Endothelial cell of umbilical vein (primary cell): ENCODE measurements around the gene CACNA1S. TPM values are rescaled to one million over a fixed set of nuclear protein-coding genes. Genes with fewer than 3 reads are reported as not detected.

Experiments used
- BruUV-seq: library from RNA; stranded (reverse); fragments of 400-500 nt; replicated peaks from 2 replicates; lab custom pipeline; 2021; lab: Mats Ljungman, UMichigan
- CTCF ChIA-PET: fragments of 300-600, 350-600 bp; sonication (Branson Sonifier 250); formaldehyde crosslinking; loops from one replicate; lab custom pipeline; 2021; ENCODE audit warnings: antibody characterized with exemption, inconsistent platforms; lab: Charles Lee
- POLR2A ChIA-PET: fragments of 300-600, 350-600 bp; sonication (Branson Sonifier 250); formaldehyde crosslinking; loops from one replicate; lab custom pipeline; 2021; ENCODE audit warnings: antibody characterized with exemption, inconsistent platforms; lab: Charles Lee
- DNase-seq: peaks from one replicate; pipeline ENCODE4 v3.0.0-alpha.2; 2011; ENCODE audit warnings: low read depth, low spot score
- FAIRE-seq: peaks from 2 replicates; lab custom pipeline; 2011; peaks lifted over from hg19 to GRCh38; lab: Jason Lieb, UNC
- H2AFZ ChIP-seq: 2 replicates; pipeline ENCODE4 v1.6.0; 2012; ENCODE audit warnings: low read depth, low read length, control low read depth, inconsistent platforms
- H3K27ac ChIP-seq: 2 replicates; pipeline ENCODE4 v1.5.1; 2011; ENCODE audit warnings: low read depth, mild to moderate bottlenecking, control low read depth, low read length, moderate library complexity; ENCODE audit not compliant: insufficient read depth
- H3K27me3 ChIP-seq, 2 experiments: 2 replicates each; pipeline versions ENCODE4 v1.6.0 to v1.6.1; 2011; ENCODE audit warnings: low read length in 2 of 2, mixed read lengths in 1 of 2; ENCODE audit not compliant: control insufficient read depth in 2 of 2, insufficient read depth in 2 of 2
- H3K36me3 ChIP-seq, 2 experiments: 2 replicates in 1 of 2; 3 replicates in 1 of 2; pipeline ENCODE4 v1.5.1; 2011; ENCODE audit warnings: low read length in 2 of 2, mild to moderate bottlenecking in 1 of 2, moderate library complexity in 1 of 2; ENCODE audit not compliant: control insufficient read depth in 2 of 2, insufficient read depth in 2 of 2; ENCODE audit errors: extremely low read depth in 1 of 2
- H3K4me1 ChIP-seq: 3 replicates; pipeline ENCODE4 v1.5.1; 2011; ENCODE audit warnings: mild to moderate bottlenecking, low read length; ENCODE audit not compliant: control insufficient read depth, insufficient read depth; ENCODE audit errors: extremely low read depth
- H3K4me2 ChIP-seq: 2 replicates; pipeline ENCODE4 v1.6.1; 2011; ENCODE audit warnings: low read length, control low read depth, mixed read lengths; ENCODE audit not compliant: insufficient read depth
- H3K4me3 ChIP-seq, 3 experiments: fragments of 200-600 bp in 1 of 3; sonication (generic), shearing (Covaris generic) in 1 of 3; replicated peaks in 1 of 3; 2 replicates each; pipeline ENCODE4 v1.5.1; 2011 to 2016; ENCODE audit warnings: control low read depth in 3 of 3, low read length in 3 of 3, mild to moderate bottlenecking in 2 of 3, inconsistent platforms in 1 of 3, low read depth in 1 of 3, moderate library complexity in 1 of 3; ENCODE audit not compliant: insufficient read depth in 1 of 3
- H3K79me2 ChIP-seq: 2 replicates; pipeline ENCODE4 v1.6.0; 2012; ENCODE audit warnings: low read length, inconsistent platforms; ENCODE audit not compliant: control insufficient read depth, insufficient read depth
- H3K9ac ChIP-seq: replicated peaks from 2 replicates; pipeline ENCODE3; 2011; ENCODE audit warnings: low read length, control low read depth; ENCODE audit not compliant: insufficient read depth; ENCODE audit errors: extremely low read depth
- H3K9me1 ChIP-seq: replicated peaks from 3 replicates; pipeline ENCODE4 v1.6.0; 2011; ENCODE audit warnings: mild to moderate bottlenecking, low read length; ENCODE audit not compliant: control insufficient read depth, insufficient read depth; ENCODE audit errors: extremely low read depth
- H3K9me3 ChIP-seq: replicated peaks from 2 replicates; pipeline ENCODE4 v1.5.1; 2012; ENCODE audit warnings: low read length, inconsistent platforms; ENCODE audit not compliant: control insufficient read depth, insufficient read depth
- H4K20me1 ChIP-seq: replicated peaks from 2 replicates; pipeline ENCODE3; 2011; ENCODE audit warnings: mild to moderate bottlenecking, low read length; ENCODE audit not compliant: control insufficient read depth, insufficient read depth; ENCODE audit errors: extremely low read depth
- EZH2 ChIP-seq: IDR thresholded peaks from 2 replicates; pipeline ENCODE4 v1.6.1; 2012; ENCODE audit warnings: borderline replicate concordance, low read depth, mild to moderate bottlenecking, moderate library complexity, low read length, inconsistent platforms; ENCODE audit not compliant: severe bottlenecking
- FOS ChIP-seq: IDR thresholded peaks from 2 replicates; pipeline ENCODE4 v1.6.1; 2011; ENCODE audit warnings: mild to moderate bottlenecking, low read length, moderate library complexity, borderline replicate concordance; ENCODE audit not compliant: insufficient read depth
- GATA2 ChIP-seq: IDR thresholded peaks from 2 replicates; pipeline ENCODE4 v1.7.0; 2011; ENCODE audit warnings: low read depth, mild to moderate bottlenecking, moderate library complexity, mixed read lengths, low read length; ENCODE audit not compliant: insufficient read length, insufficient read depth
- JUN ChIP-seq: IDR thresholded peaks from 2 replicates; pipeline ENCODE4 v1.6.1; 2011; ENCODE audit warnings: borderline replicate concordance, low read depth; ENCODE audit not compliant: insufficient read length, insufficient read depth
- MYC ChIP-seq: IDR thresholded peaks from one replicate; pipeline ENCODE4 v1.6.1; 2011; ENCODE audit warnings: mild to moderate bottlenecking, low read depth, low read length
- POLR2A ChIP-seq: IDR thresholded peaks from 2 replicates; pipeline ENCODE4 v1.6.1; 2012; ENCODE audit warnings: low read depth, mild to moderate bottlenecking, control low read depth, low read length
- POLR2AphosphoS5 ChIP-seq: IDR thresholded peaks from 2 replicates; pipeline ENCODE4 v1.6.1; 2012; ENCODE audit warnings: low read depth, mild to moderate bottlenecking, control low read depth, low read length, moderate library complexity; ENCODE audit not compliant: insufficient read depth
- dilution Hi-C: fragments of 300-500 bp; cut with MboI; formaldehyde crosslinking; loops from one replicate; pipeline ENCODE4 v1.15.0; 2019; ENCODE audit warnings: low sequenced_read_pairs; ENCODE audit not compliant: extremely low pct_ligation_motif_present
- intact Hi-C: fragments of 100-400 bp; cut with micrococcal nuclease; formaldehyde crosslinking; loops from one replicate; pipeline ENCODE4 v1.10.0; 2022
- polyA plus RNA-seq, 4 experiments: library from polyadenylated mRNA; depleted of rRNA in 3 of 4; stranded (reverse) in 3 of 4; unstranded in 1 of 4; fragments of >200 nt; gene quantifications; 2 replicates each; pipeline versions ENCODE4 v1.2.1 to v1.2.3, GENCODE V29; 2011 to 2012; ENCODE audit warnings: missing spikeins in 1 of 4
- total RNA-seq: library from RNA; stranded (reverse); gene quantifications from 2 replicates; pipeline ENCODE4 v1.2.3, GENCODE V29; 2021
- TF ChIP-seq, protein P1 (sequence below), 2 donors: IDR thresholded peaks; 1 replicate in 1 of 2; 2 replicates in 1 of 2; pipeline ENCODE4 v1.5.1; 2011; ENCODE audit warnings: low read length in 2 of 2, mild to moderate bottlenecking in 2 of 2, moderate library complexity in 2 of 2, control low read depth in 1 of 2, inconsistent platforms in 1 of 2, low read depth in 1 of 2; ENCODE audit not compliant: insufficient read depth in 1 of 2; ENCODE audit errors: extremely low read depth in 1 of 2
- TF ChIP-seq, protein P2 (sequence below): IDR thresholded peaks from 2 replicates; pipeline ENCODE4 v1.6.1; 2011; ENCODE audit not compliant: insufficient read depth, insufficient read length

CACNA1S gene
- total and polyA plus RNA-seq, 2 donors (not counting 3 experiments of a cell fraction or from before 2014, with no cell fraction given) = not detected

DNA sequence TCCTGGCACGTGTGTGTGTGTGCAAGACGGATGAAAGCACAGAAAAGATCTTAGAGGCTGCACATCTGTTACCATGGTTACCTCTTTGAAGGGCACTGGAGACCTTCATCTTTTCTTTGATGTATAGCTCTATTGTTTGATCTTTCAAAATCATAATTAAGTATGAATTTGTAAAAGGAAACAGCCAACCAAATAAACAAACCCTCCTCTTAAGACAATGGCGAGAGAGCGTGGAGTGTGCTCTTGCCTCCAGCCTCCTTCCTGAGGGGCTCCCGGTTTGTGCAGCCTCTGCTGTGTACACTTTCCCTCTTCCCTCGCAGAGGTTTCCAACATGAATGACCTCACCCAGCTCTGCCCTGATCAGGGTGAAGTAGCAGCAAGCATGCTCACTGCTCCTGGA, 27.9 kb downstream of the CACNA1S start:
- no peak for FAIRE-seq
- H3K79me2 ChIP-seq = no peaks in the 10 kb centered on the region
- BruUV-seq = no TSS peak
- H3K4me1 ChIP-seq = no peaks in the 10 kb centered on the region
- TF ChIP-seq JUN (no peak), POLR2AphosphoS5 (no peak), GATA2 (no peak)
- no peak overlapping the region for H3K27ac ChIP-seq
- dilution Hi-C loops (no loop called here), intact Hi-C loops (no loop called here)
- H3K4me3 ChIP-seq = no peak overlapping the region
- peak; percentile 12 for DNase-seq
- no peak overlapping the region for H3K4me2 ChIP-seq
- no peak overlapping the region for H2AFZ ChIP-seq
- CTCF ChIA-PET = interaction anchor here (0.8 to 3.9 kb wide), 4 partner anchors 29 to 112 kb away, joined by 3 to 22 read pairs (median 5); no protein-coding TSS in a partner anchor
- no peaks in the 10 kb centered on the region for H3K9me3 ChIP-seq
- peaks cover 7 to 9% of the 10 kb centered on the region in 2 experiments for H3K27me3 ChIP-seq
- H4K20me1 ChIP-seq = no peaks in the 10 kb centered on the region
- no peaks in the 10 kb centered on the region for H3K36me3 ChIP-seq
- no peak overlapping the region for H3K9ac ChIP-seq
- no peaks in the 10 kb centered on the region for H3K9me1 ChIP-seq
- POLR2A ChIA-PET = no interaction called here

DNA sequence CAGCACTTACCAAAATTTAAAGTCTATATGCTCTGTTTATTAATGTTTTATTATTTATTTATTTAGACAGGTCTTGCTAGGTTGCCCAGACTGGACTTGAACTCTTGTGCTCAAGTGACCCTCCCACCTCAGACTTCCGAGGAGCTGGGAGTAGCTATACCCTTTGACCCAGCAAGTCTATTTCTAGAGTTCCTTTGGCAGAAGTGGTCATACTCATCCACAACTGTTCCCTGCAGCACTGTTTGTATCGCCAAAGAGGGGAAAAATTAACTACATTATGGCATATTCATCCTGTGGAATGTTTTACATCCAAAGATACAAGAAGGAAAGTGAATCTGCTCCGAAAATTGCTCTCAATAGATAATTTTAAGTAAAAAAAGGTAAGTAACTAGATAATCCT, 28.5 kb downstream of the CACNA1S start:
- Histone ChIP-seq H3K79me2 (no peaks in the 10 kb centered on the region), H3K9me1 (no peaks in the 10 kb centered on the region), H3K36me3 (no peaks in the 10 kb centered on the region), H3K4me1 (no peaks in the 10 kb centered on the region), H3K4me2 (no peak overlapping the region), H3K27ac (no peak overlapping the region), H3K9me3 (no peaks in the 10 kb centered on the region), H4K20me1 (no peaks in the 10 kb centered on the region), H3K4me3 (no peak overlapping the region), H3K9ac (no peak overlapping the region), H2AFZ (no peak overlapping the region), H3K27me3 (peaks cover 7 to 9% of the 10 kb centered on the region in 2 experiments)
- POLR2A ChIA-PET = no interaction called here
- BruUV-seq = no TSS peak
- DNase-seq (no peak), FAIRE-seq (no peak)
- intact Hi-C loops (no loop called here), dilution Hi-C loops (no loop called here)
- TF ChIP-seq GATA2 = no peak
- TF ChIP-seq FOS = no peak
- no peak for TF ChIP-seq POLR2A
- TF ChIP-seq, protein P1, sequence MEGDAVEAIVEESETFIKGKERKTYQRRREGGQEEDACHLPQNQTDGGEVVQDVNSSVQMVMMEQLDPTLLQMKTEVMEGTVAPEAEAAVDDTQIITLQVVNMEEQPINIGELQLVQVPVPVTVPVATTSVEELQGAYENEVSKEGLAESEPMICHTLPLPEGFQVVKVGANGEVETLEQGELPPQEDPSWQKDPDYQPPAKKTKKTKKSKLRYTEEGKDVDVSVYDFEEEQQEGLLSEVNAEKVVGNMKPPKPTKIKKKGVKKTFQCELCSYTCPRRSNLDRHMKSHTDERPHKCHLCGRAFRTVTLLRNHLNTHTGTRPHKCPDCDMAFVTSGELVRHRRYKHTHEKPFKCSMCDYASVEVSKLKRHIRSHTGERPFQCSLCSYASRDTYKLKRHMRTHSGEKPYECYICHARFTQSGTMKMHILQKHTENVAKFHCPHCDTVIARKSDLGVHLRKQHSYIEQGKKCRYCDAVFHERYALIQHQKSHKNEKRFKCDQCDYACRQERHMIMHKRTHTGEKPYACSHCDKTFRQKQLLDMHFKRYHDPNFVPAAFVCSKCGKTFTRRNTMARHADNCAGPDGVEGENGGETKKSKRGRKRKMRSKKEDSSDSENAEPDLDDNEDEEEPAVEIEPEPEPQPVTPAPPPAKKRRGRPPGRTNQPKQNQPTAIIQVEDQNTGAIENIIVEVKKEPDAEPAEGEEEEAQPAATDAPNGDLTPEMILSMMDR (IDR thresholded peaks at IDR 0.05; ENCODE audit: extremely low read depth in 1 of 2, insufficient read depth in 1 of 2, low read depth in 1 of 2, low read length in 2 of 2) = no peak
- TF ChIP-seq POLR2AphosphoS5 = no peak
- TF ChIP-seq JUN = no peak
- TF ChIP-seq EZH2 = no peak
- TF ChIP-seq, protein P2, sequence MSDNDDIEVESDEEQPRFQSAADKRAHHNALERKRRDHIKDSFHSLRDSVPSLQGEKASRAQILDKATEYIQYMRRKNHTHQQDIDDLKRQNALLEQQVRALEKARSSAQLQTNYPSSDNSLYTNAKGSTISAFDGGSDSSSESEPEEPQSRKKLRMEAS = no peak
- TF ChIP-seq MYC = no peak
- CTCF ChIA-PET = interaction anchor here (0.8 to 3.9 kb wide), 4 partner anchors 30 to 111 kb away, joined by 3 to 22 read pairs (median 5); no protein-coding TSS in a partner anchor
